Left ventricle myocardium inferior (tissue), 1 donor: ENCODE measurements around the gene NDUFS2. TPM values are rescaled to one million over a fixed set of nuclear protein-coding genes. Genes with fewer than 3 reads are reported as not detected.
"Not testable (repeated sequence)": the region's sequence is repeated elsewhere in the genome, so short reads cannot be mapped to it uniquely, and the experiment has no call there.

Source experiments
- DNase-seq: peaks from one replicate; pipeline ENCODE4 v3.0.0-alpha.2; 2020
- H3K27ac ChIP-seq: fragments of 200-600 bp; replicated peaks from 2 replicates; pipeline ENCODE4 v1.8.0; 2021
- H3K27me3 ChIP-seq: fragments of 200-600 bp; 2 replicates; pipeline ENCODE4 v1.8.0; 2021; ENCODE audit warnings: low read depth
- H3K36me3 ChIP-seq: fragments of 200-600 bp; 2 replicates; pipeline ENCODE4 v1.8.0; 2021
- H3K4me1 ChIP-seq: fragments of 200-600 bp; 2 replicates; pipeline ENCODE4 v1.8.0; 2021
- H3K4me3 ChIP-seq: fragments of 200-600 bp; 2 replicates; pipeline ENCODE4 v1.8.0; 2021; ENCODE audit warnings: mild to moderate bottlenecking, moderate library complexity
- H3K9me3 ChIP-seq: fragments of 200-600 bp; replicated peaks from 2 replicates; pipeline ENCODE4 v1.8.0; 2021
- CTCF ChIP-seq: fragments of 200-600 bp; IDR thresholded peaks from 2 replicates; pipeline ENCODE4 v1.8.0; 2021; ENCODE audit warnings: antibody characterized with exemption, mild to moderate bottlenecking, borderline replicate concordance
- intact Hi-C: fragments of 100-400 bp; cut with micrococcal nuclease; formaldehyde crosslinking; loops from one replicate; pipeline ENCODE4 v1.11.0; 2022
- total RNA-seq: library from RNA; stranded (reverse); fragmentation: NEBNext Ultra II Directional; extraction: Animal tissue kit (Norgen Biotek cat#: 25700); gene quantifications from one replicate; pipeline ENCODE4 v1.2.1, GENCODE V29; 2021
- donor health status: DM: no; HTN: yes; CAD: no; lungs with severe emphysema.

The NDUFS2 gene
- total RNA-seq, 1 donor from 2014 or later: 302 TPM

- Histone ChIP-seq H3K27ac (no peak overlapping the region), H3K9me3 (no peaks in the 10 kb centered on the region), H3K4me1 (peaks cover 27% of the 10 kb centered on the region), H3K4me3 (no peak overlapping the region), H3K36me3 (peaks cover 10% of the 10 kb centered on the region), H3K27me3 (no peaks in the 10 kb centered on the region)
- DNase-seq: no peak
- intact Hi-C loops: loop anchor here (10.0 kb wide), 1 partner anchor 161 kb away; no protein-coding TSS in a partner anchor
- no peak for TF ChIP-seq CTCF
Measured at GRCh38 chr1:161223805-161224694, 21.9 kb downstream of the NDUFS2 start.

GRCh38 chr1:161224695-161225087 is 22.5 kb downstream of the NDUFS2 start:
- not testable (repeated sequence) for H3K4me3 ChIP-seq, H3K27ac ChIP-seq, DNase-seq, H3K9me3 ChIP-seq, H3K27me3 ChIP-seq
- H3K36me3 ChIP-seq: peaks cover 17% of the 10 kb centered on the region
- intact Hi-C loops: loop anchor here (10.0 kb wide), 1 partner anchor 160 kb away; no protein-coding TSS in a partner anchor
- H3K4me1 ChIP-seq: peaks cover 27% of the 10 kb centered on the region

- Histone ChIP-seq H3K4me3 (peak overlapping the region; percentile 39), H3K27ac (peak overlapping the region; percentile 92), H3K27me3 (no peaks in the 10 kb centered on the region), H3K9me3 (no peaks in the 10 kb centered on the region), H3K36me3 (peaks cover 21% of the 10 kb centered on the region), H3K4me1 (peaks cover 27% of the 10 kb centered on the region)
- DNase-seq: no peak
- no peak for TF ChIP-seq CTCF
- intact Hi-C loops: loop anchor here (10.0 kb wide), 1 partner anchor 160 kb away; no protein-coding TSS in a partner anchor
Measured at GRCh38 chr1:161225178-161225533, 23.0 kb downstream of the NDUFS2 start.

- peak within 1 kb of the TSS; percentile 92 for H3K27ac ChIP-seq
- intact Hi-C loops: loop anchor here (10.0 kb wide), 1 partner anchor 159 kb away; no protein-coding TSS in a partner anchor
Measured at GRCh38 chr1:161225534-161226319, 23.6 kb downstream of the NDUFS2 start, which contains the start of gene TOMM40L. TOMM40L (plus strand) TSS chr1:161226060; CDS start chr1:161226490, 430 bp downstream.

DNA sequence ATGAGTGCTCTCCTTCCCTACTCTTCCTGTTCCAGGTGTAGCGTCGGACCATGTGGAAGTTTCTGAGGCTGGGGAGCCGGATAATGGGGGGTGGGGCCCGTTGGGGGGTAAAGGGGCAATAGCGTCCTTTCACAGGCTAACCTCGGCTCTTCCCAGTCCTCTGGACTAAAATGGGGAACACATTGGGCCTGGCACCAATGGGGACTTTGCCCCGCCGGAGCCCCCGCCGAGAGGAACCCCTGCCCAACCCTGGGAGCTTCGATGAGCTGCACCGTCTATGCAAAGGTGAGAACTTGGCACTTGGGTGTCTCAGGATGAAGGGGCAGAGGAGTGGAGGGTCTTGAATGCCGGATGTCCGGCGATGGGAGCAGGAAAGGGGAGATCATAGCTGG is 24.1 kb downstream of the NDUFS2 start:
- TF ChIP-seq CTCF: no peak
- DNase-seq: no peak
- Histone ChIP-seq H3K27me3 (no peaks in the 10 kb centered on the region), H3K9me3 (no peaks in the 10 kb centered on the region), H3K36me3 (peaks cover 23% of the 10 kb centered on the region), H3K27ac (peak overlapping the region; percentile 92), H3K4me3 (peak overlapping the region; percentile 80), H3K4me1 (peaks cover 27% of the 10 kb centered on the region)
- intact Hi-C loops: loop anchor here (10.0 kb wide), 1 partner anchor 158 kb away; no protein-coding TSS in a partner anchor

More at GRCh38 chr1:161225534-161226319, 23.6 kb downstream of the NDUFS2 start, which contains the start of gene TOMM40L:
- no peaks in the 10 kb centered on the region for H3K9me3 ChIP-seq
- DNase-seq: peak; percentile 92
- TF ChIP-seq CTCF: peak; percentile 70
- peaks cover 23% of the 10 kb centered on the region for H3K36me3 ChIP-seq
- H3K4me1 ChIP-seq: peaks cover 27% of the 10 kb centered on the region
- H3K4me3 ChIP-seq: peak within 1 kb of the TSS; percentile 80
- no peaks in the 10 kb centered on the region for H3K27me3 ChIP-seq
